HEK293 (cell line): Measurements from ENCODE around the gene RGS6.

Experiments
- CTCF ChIA-PET: fragments of 350-600 bp; formaldehyde crosslinking; extraction: SDS; loops from one replicate; lab custom pipeline; 2021; ENCODE audit warnings: antibody characterized with exemption; lab: Yijun Ruan, JAX
- POLR2A ChIA-PET: fragments of 300-600 bp; formaldehyde crosslinking; extraction: SDS; loops from one replicate; lab custom pipeline; 2020; ENCODE audit warnings: antibody characterized with exemption, inconsistent platforms; lab: Yijun Ruan, JAX
- H3K27ac ChIP-seq: fragments of 200-500 bp; sonication (Bioruptor generic); 2 replicates; pipeline ENCODE4 v1.5.1; 2014; ENCODE audit warnings: low read depth, low read length, control low read depth, inconsistent platforms; ENCODE audit errors: extremely low read depth
- H3K36me3 ChIP-seq, 2 experiments: fragments of 200-500 bp in 1 of 2; sonication (Bioruptor generic) in 1 of 2; 1 replicate in 1 of 2; 2 replicates in 1 of 2; pipeline ENCODE4 v1.5.1; 2014 to 2017; ENCODE audit warnings: inconsistent platforms in 2 of 2, low read length in 2 of 2; ENCODE audit not compliant: control insufficient read depth in 2 of 2, insufficient read depth in 1 of 2
- H3K4me1 ChIP-seq: fragments of 200-500 bp; sonication (Bioruptor generic); 2 replicates; pipeline ENCODE4 v1.5.1; 2014; ENCODE audit warnings: mild to moderate bottlenecking, low read length, inconsistent platforms; ENCODE audit not compliant: control insufficient read depth, insufficient read depth
- H3K4me3 ChIP-seq: 2 replicates; pipeline ENCODE4 v1.5.1; 2011; ENCODE audit warnings: low read depth, mild to moderate bottlenecking, control low read depth, low read length, moderate library complexity
- H3K9me3 ChIP-seq: fragments of 200-500 bp; sonication (Bioruptor generic); 2 replicates; pipeline ENCODE4 v1.5.1; 2014; ENCODE audit warnings: low read depth, low read length, inconsistent platforms; ENCODE audit not compliant: control insufficient read depth, insufficient read depth
- GFI1B ChIP-seq: fragments of 450-650 bp; formaldehyde crosslinking; IDR thresholded peaks from 2 replicates; pipeline ENCODE4 v1.5.1; 2016; ENCODE audit warnings: missing biosample characterization, missing genetic modification characterization
- GLI2 ChIP-seq: fragments of 450-650 bp; formaldehyde crosslinking; IDR thresholded peaks from 2 replicates; pipeline ENCODE4; 2017; ENCODE audit warnings: missing biosample characterization, missing genetic modification characterization, low read depth, borderline replicate concordance
- SETDB1 ChIP-seq: IDR thresholded peaks from one replicate; pipeline ENCODE4 v1.6.1; 2017; ENCODE audit warnings: mild to moderate bottlenecking, low read length, moderate library complexity, mixed read lengths; ENCODE audit not compliant: insufficient read length
- WT1 ChIP-seq: fragments of 450-650 bp; formaldehyde crosslinking; IDR thresholded peaks from 2 replicates; pipeline ENCODE4 v1.5.1; 2016; ENCODE audit warnings: missing biosample characterization, missing genetic modification characterization
- ZBTB48 ChIP-seq: fragments of 450-650 bp; formaldehyde crosslinking; IDR thresholded peaks from 2 replicates; pipeline ENCODE4 v1.5.1; 2016; ENCODE audit warnings: missing biosample characterization, missing genetic modification characterization
- ZBTB8A ChIP-seq: fragments of 450-650 bp; formaldehyde crosslinking; IDR thresholded peaks from 2 replicates; pipeline ENCODE4 v1.5.1; 2016; ENCODE audit warnings: missing biosample characterization, missing genetic modification characterization
- ZIC2 ChIP-seq: fragments of 450-650 bp; formaldehyde crosslinking; IDR thresholded peaks from 2 replicates; pipeline ENCODE4 v1.5.1; 2016; ENCODE audit warnings: missing biosample characterization, missing genetic modification characterization
- ZNF174 ChIP-seq: fragments of 450-650 bp; formaldehyde crosslinking; IDR thresholded peaks from 2 replicates; pipeline ENCODE4 v1.5.0; 2017; ENCODE audit warnings: missing biosample characterization, mild to moderate bottlenecking, missing genetic modification characterization
- ZNF202 ChIP-seq: fragments of 450-650 bp; formaldehyde crosslinking; IDR thresholded peaks from 2 replicates; pipeline ENCODE4 v1.5.1; 2016; ENCODE audit warnings: missing biosample characterization, missing genetic modification characterization, borderline replicate concordance
- ZNF221 ChIP-seq: fragments of 450-650 bp; formaldehyde crosslinking; IDR thresholded peaks from 2 replicates; pipeline ENCODE4 v1.5.1; 2017; ENCODE audit warnings: missing biosample characterization, missing genetic modification characterization, borderline replicate concordance
- ZNF311 ChIP-seq: fragments of 450-650 bp; formaldehyde crosslinking; IDR thresholded peaks from 2 replicates; pipeline ENCODE4 v1.5.1; 2017; ENCODE audit warnings: missing biosample characterization, missing genetic modification characterization, borderline replicate concordance
- ZNF335 ChIP-seq: fragments of 450-650 bp; formaldehyde crosslinking; conservative IDR thresholded peaks from 2 replicates; pipeline ENCODE4 v1.5.1; 2016; ENCODE audit warnings: missing biosample characterization, missing genetic modification characterization
- ZNF354C ChIP-seq: fragments of 450-650 bp; formaldehyde crosslinking; IDR thresholded peaks from 2 replicates; pipeline ENCODE4 v1.5.1; 2016; ENCODE audit warnings: missing biosample characterization, missing genetic modification characterization, low read depth, borderline replicate concordance
- ZNF37A ChIP-seq: fragments of 450-650 bp; IDR thresholded peaks from 2 replicates; pipeline ENCODE4 v1.5.1; 2018; ENCODE audit warnings: missing biosample characterization, missing genetic modification characterization
- ZNF514 ChIP-seq: fragments of 450-650 bp; formaldehyde crosslinking; IDR thresholded peaks from 2 replicates; pipeline ENCODE4 v1.5.1; 2016; ENCODE audit warnings: missing biosample characterization, missing genetic modification characterization
- ZNF596 ChIP-seq: fragments of 450-650 bp; IDR thresholded peaks from 2 replicates; pipeline ENCODE4 v1.5.0; 2018; ENCODE audit warnings: missing biosample characterization, mild to moderate bottlenecking, missing genetic modification characterization, moderate library complexity
- ZNF600 ChIP-seq: fragments of 450-650 bp; formaldehyde crosslinking; IDR thresholded peaks from 2 replicates; pipeline ENCODE4 v1.5.1; 2016; ENCODE audit warnings: missing biosample characterization, missing genetic modification characterization
- ZNF623 ChIP-seq: fragments of 450-650 bp; formaldehyde crosslinking; IDR thresholded peaks from 2 replicates; pipeline ENCODE4 v1.5.1; 2016; ENCODE audit warnings: missing biosample characterization, missing genetic modification characterization
- ZNF626 ChIP-seq: fragments of 450-650 bp; sonication (Bioruptor Pico); formaldehyde crosslinking; IDR thresholded peaks from 2 replicates; pipeline ENCODE4 v1.5.1; 2018; ENCODE audit warnings: missing biosample characterization, missing genetic modification characterization, inconsistent platforms
- ZSCAN30 ChIP-seq: fragments of 450-650 bp; IDR thresholded peaks from 2 replicates; pipeline ENCODE4 v1.5.1; 2018; ENCODE audit warnings: missing biosample characterization, mild to moderate bottlenecking, missing genetic modification characterization, moderate library complexity
- TF ChIP-seq, protein P1 (sequence below): fragments of 450-650 bp; formaldehyde crosslinking; IDR thresholded peaks from 2 replicates; pipeline ENCODE4 v1.5.1; 2016; ENCODE audit warnings: missing biosample characterization, missing genetic modification characterization
- TF ChIP-seq, protein P2 (sequence below): fragments of 450-650 bp; formaldehyde crosslinking; IDR thresholded peaks from 2 replicates; pipeline ENCODE4 v1.5.1; 2016; ENCODE audit warnings: missing biosample characterization, missing genetic modification characterization

The RGS6 gene

DNA sequence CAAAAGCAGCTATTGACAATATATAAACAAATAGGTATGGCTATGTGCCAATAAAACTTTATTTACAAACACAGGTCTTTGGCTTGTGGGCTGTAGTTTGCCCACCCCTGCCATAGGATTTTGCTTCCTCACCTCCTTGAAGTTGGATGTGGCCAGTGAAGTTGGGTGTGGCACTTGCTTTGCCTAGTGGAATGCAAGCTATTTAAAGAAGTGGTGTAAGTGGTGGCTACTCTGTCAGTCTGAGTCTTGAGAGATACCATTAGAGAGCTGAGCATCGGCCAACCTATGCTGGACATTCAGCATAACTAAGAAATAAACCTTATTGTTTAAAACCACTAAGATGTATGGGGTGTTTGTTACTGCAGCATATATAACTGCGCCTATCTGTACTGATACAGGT lies 321.3 kb downstream of the RGS6 start:
- CTCF ChIA-PET, result no interaction called here

DNA sequence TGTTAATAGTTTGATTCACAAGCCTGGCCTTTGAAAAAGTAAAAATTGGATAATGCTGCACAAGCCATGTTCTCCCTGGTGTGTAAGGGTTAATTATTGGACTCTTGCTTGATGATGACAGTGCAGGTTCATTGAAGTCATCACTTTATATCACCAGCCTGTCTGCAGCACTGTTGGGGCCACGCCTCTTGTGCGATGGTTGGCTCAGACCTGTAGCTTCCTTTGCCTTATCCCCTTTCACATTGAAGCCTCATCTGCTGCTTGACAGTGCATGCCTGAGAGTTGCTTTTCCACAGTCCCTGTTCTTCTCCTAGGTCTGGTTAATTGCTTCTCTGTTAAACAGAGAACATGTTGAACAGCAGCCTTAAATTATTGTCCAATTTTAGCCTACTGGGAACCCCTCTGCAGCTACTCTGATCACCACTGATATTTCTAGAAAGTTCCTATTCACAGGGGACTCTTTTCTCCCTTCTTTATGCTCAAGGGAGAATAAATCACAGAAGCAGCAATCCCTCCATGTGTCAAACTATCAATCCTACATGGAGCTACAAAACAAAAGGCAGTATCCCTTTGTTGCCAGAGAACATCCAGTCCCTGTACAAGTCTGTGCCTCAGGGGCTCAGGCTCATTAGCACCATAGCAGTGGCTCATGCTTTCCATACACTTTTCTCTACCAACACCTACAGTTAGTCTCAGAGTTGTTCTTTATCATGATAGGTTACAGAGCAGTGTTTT lies 322.1 kb downstream of the RGS6 start:
- no peak overlapping the region for H3K4me3 ChIP-seq

More for the DNA sequence above, 321.3 kb downstream of the RGS6 start:
- TF ChIP-seq ZNF600, result no peak
- no peak for TF ChIP-seq ZNF626 (tag by site-specific recombination)
- no peak for TF ChIP-seq ZBTB8A
- TF ChIP-seq ZNF37A, result no peak
- no peak for TF ChIP-seq ZNF174 (tag by site-specific recombination)
- no peak for TF ChIP-seq GFI1B (tag by site-specific recombination)
- POLR2A ChIA-PET, result no interaction called here
- Histone ChIP-seq H3K27ac (no peak overlapping the region), H3K4me3 (no peak overlapping the region), H3K9me3 (no peaks in the 10 kb centered on the region), H3K36me3 (no peaks in the 10 kb centered on the region), H3K4me1 (no peaks in the 10 kb centered on the region)

DNA sequence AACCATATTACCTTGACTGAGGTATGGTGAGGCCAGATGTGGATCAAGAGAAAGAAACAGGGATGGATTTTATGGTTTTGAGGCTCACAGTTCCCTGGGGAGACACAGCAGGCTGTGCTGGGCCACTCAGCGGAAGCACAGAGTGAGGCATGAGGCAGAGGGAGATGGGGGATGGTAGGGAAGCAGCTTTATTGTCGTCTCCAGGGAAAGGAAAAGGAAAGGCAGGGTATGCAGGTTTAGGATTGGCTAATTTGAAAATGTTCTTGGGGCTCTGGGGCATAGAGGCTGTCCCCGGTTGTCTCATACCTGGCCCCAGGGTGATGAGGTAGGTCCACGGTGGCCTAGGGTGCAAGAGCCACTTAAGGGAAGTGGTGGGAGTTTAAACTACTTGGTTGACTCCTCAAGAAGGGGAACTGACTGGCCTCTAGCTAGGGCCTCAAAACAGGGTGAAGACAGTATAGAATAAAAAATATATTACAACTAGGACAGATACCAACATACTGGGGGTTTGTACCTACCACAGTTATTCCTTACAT lies 322.8 kb downstream of the RGS6 start:
- CTCF ChIA-PET, result interaction anchor here (0.6 kb wide), 1 partner anchor 1492 kb away, joined by 3 read pairs; no protein-coding TSS in a partner anchor

More for the DNA sequence above, 322.1 kb downstream of the RGS6 start:
- H3K4me1 ChIP-seq, result no peaks in the 10 kb centered on the region
- POLR2A ChIA-PET, result no interaction called here
- TF ChIP-seq ZNF354C, result no peak
- TF ChIP-seq, protein P1, sequence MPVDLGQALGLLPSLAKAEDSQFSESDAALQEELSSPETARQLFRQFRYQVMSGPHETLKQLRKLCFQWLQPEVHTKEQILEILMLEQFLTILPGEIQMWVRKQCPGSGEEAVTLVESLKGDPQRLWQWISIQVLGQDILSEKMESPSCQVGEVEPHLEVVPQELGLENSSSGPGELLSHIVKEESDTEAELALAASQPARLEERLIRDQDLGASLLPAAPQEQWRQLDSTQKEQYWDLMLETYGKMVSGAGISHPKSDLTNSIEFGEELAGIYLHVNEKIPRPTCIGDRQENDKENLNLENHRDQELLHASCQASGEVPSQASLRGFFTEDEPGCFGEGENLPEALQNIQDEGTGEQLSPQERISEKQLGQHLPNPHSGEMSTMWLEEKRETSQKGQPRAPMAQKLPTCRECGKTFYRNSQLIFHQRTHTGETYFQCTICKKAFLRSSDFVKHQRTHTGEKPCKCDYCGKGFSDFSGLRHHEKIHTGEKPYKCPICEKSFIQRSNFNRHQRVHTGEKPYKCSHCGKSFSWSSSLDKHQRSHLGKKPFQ, result no peak
- TF ChIP-seq, all 188 proteins: peak for 0
- no peaks in the 10 kb centered on the region for H3K36me3 ChIP-seq
- H3K9me3 ChIP-seq, result no peaks in the 10 kb centered on the region
- CTCF ChIA-PET, result no interaction called here
- H3K27ac ChIP-seq, result no peak overlapping the region

DNA sequence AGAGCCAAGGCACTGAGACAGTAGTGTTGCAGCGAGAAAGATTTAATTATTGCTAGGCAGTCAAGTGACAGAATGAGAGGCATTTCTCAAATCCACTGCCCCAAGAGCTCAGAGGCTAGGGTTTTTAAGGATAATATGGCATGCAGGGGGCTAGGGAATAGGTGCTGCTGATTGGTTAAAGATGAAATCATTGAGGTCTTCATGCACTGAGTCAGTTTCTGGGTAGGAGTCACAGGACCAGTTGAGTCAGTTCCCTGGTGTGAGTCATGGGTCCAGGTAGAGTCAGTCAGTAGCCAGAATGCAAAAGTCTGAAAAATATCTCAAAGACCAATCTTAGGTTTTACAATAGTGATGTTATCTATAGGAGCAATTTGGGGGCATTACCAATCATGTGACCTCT lies 323.8 kb downstream of the RGS6 start:
- Histone ChIP-seq H3K27ac (no peak overlapping the region), H3K4me3 (no peak overlapping the region), H3K4me1 (no peaks in the 10 kb centered on the region), H3K36me3 (no peaks in the 10 kb centered on the region), H3K9me3 (no peaks in the 10 kb centered on the region)
- CTCF ChIA-PET, result no interaction called here
- no peak for TF ChIP-seq ZNF596 (tag by site-specific recombination)
- TF ChIP-seq ZNF623 (tag by site-specific recombination), result no peak
- TF ChIP-seq SETDB1, result peak; percentile 68
- no peak for TF ChIP-seq ZNF202 (tag by site-specific recombination)
- no peak for TF ChIP-seq WT1
- no peak for TF ChIP-seq ZNF335
- POLR2A ChIA-PET, result no interaction called here

More for the DNA sequence above, 322.8 kb downstream of the RGS6 start:
- POLR2A ChIA-PET, result no interaction called here
- Histone ChIP-seq H3K4me1 (no peaks in the 10 kb centered on the region), H3K36me3 (no peaks in the 10 kb centered on the region), H3K4me3 (no peak overlapping the region), H3K27ac (no peak overlapping the region), H3K9me3 (no peaks in the 10 kb centered on the region)
- TF ChIP-seq ZBTB48 (tag by site-specific recombination) (no peak), ZNF514 (no peak), ZSCAN30 (tag by site-specific recombination) (no peak), GLI2 (tag by site-specific recombination) (no peak), ZIC2 (0 out of 2 replicates have a peak, but pooled peaks have one; percentile 19), ZNF311 (tag by site-specific recombination) (no peak), ZNF626 (tag by site-specific recombination) (no peak), ZNF221 (tag by site-specific recombination) (no peak)
- TF ChIP-seq, protein P2, sequence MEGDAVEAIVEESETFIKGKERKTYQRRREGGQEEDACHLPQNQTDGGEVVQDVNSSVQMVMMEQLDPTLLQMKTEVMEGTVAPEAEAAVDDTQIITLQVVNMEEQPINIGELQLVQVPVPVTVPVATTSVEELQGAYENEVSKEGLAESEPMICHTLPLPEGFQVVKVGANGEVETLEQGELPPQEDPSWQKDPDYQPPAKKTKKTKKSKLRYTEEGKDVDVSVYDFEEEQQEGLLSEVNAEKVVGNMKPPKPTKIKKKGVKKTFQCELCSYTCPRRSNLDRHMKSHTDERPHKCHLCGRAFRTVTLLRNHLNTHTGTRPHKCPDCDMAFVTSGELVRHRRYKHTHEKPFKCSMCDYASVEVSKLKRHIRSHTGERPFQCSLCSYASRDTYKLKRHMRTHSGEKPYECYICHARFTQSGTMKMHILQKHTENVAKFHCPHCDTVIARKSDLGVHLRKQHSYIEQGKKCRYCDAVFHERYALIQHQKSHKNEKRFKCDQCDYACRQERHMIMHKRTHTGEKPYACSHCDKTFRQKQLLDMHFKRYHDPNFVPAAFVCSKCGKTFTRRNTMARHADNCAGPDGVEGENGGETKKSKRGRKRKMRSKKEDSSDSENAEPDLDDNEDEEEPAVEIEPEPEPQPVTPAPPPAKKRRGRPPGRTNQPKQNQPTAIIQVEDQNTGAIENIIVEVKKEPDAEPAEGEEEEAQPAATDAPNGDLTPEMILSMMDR (tag by site-specific recombination), result no peak
